Measurements from ENCODE around the gene ORAI3.

DNA sequence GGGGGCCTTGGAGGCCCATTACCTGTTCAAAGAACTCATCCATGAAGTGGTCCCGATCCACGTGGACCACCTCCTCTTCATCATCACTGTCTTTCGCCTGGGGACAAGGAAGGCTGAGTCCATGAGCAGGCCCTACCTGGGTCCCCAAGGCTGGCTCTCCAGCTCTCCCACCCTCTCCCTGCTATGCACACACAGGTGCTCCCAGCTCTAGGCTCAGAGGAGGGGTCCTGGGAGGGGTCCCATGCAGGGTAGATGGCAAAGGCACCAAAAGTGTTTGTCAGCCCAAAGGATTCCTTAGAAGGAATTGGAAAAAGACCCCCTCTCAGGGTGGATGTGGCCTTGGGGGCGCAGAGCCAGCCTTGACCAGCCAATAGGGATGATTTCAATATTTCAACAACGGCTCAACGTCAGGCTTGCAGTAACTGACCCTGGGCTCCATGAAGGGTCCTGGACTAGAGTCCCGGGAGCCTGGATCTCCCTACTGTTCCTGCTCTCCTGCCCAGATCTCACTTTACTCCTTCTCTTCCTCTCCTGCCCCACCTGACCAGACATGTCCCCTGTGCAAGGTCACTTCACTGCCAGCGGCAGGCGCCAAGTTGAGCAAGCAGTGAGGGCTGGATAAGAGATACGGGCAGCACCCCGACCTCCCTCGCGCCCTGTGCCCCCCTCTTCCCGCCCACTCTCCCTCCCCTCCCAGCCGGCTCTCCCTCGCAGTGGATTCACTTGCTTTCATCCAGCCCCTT, 52.8 kb downstream of the ORAI3 start:
- TF ChIP-seq KLF7 (tag by site-specific recombination; IDR thresholded peaks at IDR 0.05; ENCODE audit: borderline replicate concordance) (no peak), ZNF146 (tag by site-specific recombination; IDR thresholded peaks at IDR 0.05) (no peak), CTCF (tag by site-specific recombination; IDR thresholded peaks at IDR 0.05) (no peak), ZNF558 (tag by site-specific recombination; IDR thresholded peaks at IDR 0.05) (no peak), ZNF501 (tag by site-specific recombination; IDR thresholded peaks at IDR 0.05) (no peak), ZNF366 (tag by site-specific recombination; conservative IDR thresholded peaks at IDR 0.05) (no peak), FEZF1 (tag by site-specific recombination; IDR thresholded peaks at IDR 0.05) (no peak), ZNF514 (tag by site-specific recombination; IDR thresholded peaks at IDR 0.05) (no peak), PATZ1 (tag by site-specific recombination; IDR thresholded peaks at IDR 0.05) (no peak), ZNF529 (tag by site-specific recombination; IDR thresholded peaks at IDR 0.05; ENCODE audit: insufficient replicate concordance) (no peak), ZNF214 (tag by site-specific recombination; IDR thresholded peaks at IDR 0.05; ENCODE audit: borderline replicate concordance) (no peak), ZNF140 (tag by site-specific recombination; IDR thresholded peaks at IDR 0.05) (no peak), ZEB2 (tag by site-specific recombination; IDR thresholded peaks at IDR 0.05) (no peak)
